Measurements from ENCODE around the gene NUDC.
"Not testable (repeated sequence)": the region's sequence is repeated elsewhere in the genome, so short reads cannot be mapped to it uniquely, and the experiment has no call there.

NUDC gene

GRCh38 chr1:26989403-26990109, 68.0 kb downstream of the NUDC start:
- not testable (repeated sequence) for DNase-seq (ENCODE audit: low read depth)

- DNase-seq (ENCODE audit: low read depth), result no peak
Observed at GRCh38 chr1:26991310-26992116, 70.0 kb downstream of the NUDC start.

GRCh38 chr1:26993237-26994019, 71.9 kb downstream of the NUDC start, which contains the start of gene TRNP1:
Gene TRNP1 (plus strand): TSS chr1:26993692. CDS start chr1:26993787, 95 bp downstream.
- DNase-seq (ENCODE audit: low read depth), result no peak

- DNase-seq (ENCODE audit: low read depth), result no peak
Observed at GRCh38 chr1:26994020-26994786, 72.7 kb downstream of the NUDC start.

- no peak for DNase-seq (ENCODE audit: low read depth)
Observed at GRCh38 chr1:26994787-26995517, 73.4 kb downstream of the NUDC start.

GRCh38 chr1:26996024-26996423, 74.5 kb downstream of the NUDC start:
- DNase-seq (ENCODE audit: low read depth), result no peak

All from stromal cell of bone marrow (primary cell).